IgD-negative memory B cell (primary cell): ENCODE measurements around the gene USP17L11. TPM values are rescaled to one million over a fixed set of nuclear protein-coding genes. Genes with fewer than 3 reads are reported as not detected.
"Not testable (repeated sequence)": the region's sequence is repeated elsewhere in the genome, so short reads cannot be mapped to it uniquely, and the experiment has no call there.

ENCODE experiments used
- H3K27ac Mint-ChIP-seq, 3 donors: one replicate each; pipeline ENCODE4 v1.8.0; 2020 to 2022; ENCODE audit warnings: mild to moderate bottlenecking in 3 of 3, mixed read lengths in 3 of 3, moderate library complexity in 1 of 3
- H3K27me3 Mint-ChIP-seq: one replicate; pipeline ENCODE4 v1.8.0; 2021; ENCODE audit warnings: mixed read lengths
- H3K36me3 Mint-ChIP-seq: one replicate; pipeline ENCODE4 v1.8.0; 2020; ENCODE audit warnings: mild to moderate bottlenecking, mixed read lengths
- H3K4me1 Mint-ChIP-seq, 3 donors: one replicate each; pipeline ENCODE4 v1.8.0; 2020 to 2022; ENCODE audit warnings: mixed read lengths in 3 of 3, mild to moderate bottlenecking in 1 of 3
- H3K4me3 Mint-ChIP-seq, 4 donors: one replicate each; pipeline ENCODE4 v1.8.0; 2020 to 2022; ENCODE audit warnings: mild to moderate bottlenecking in 4 of 4, mixed read lengths in 4 of 4, moderate library complexity in 3 of 4
- H3K9me3 Mint-ChIP-seq, 3 donors: one replicate each; pipeline ENCODE4 v1.8.0; 2020 to 2021; ENCODE audit warnings: mixed read lengths in 3 of 3, mild to moderate bottlenecking in 1 of 3
- polyA plus RNA-seq: library from polyadenylated mRNA; unstranded; fragments of 300-500 nt; fragmentation: Illumina TruSeq; gene quantifications from one replicate; pipeline ENCODE4 v1.2.3, GENCODE V29; 2021

The USP17L11 gene
- not detected for polyA plus RNA-seq

DNA sequence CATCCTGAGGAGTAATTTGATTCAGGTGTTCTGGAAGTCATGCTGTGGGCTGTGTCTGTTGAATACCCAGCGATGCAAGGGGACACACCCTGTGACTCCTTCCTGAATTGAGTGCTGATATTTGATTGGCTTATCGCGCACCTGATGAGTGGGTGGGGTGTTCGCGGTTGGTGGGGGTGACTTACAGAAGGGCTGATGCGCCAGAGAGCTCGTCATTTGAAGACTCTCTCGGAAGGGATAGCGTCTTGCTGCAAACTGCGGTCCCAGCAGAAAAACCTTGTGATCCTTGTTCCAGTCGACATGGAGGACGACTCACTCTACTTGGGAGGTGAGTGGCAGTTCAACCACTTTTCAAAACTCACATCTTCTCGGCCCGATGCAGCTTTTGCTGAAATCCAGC lies at the start of gene USP17L11:
TSS of gene USP17L11 (plus strand) at position 301 of the 400 bp plus-strand sequence. CDS start at position 301, 0 bp downstream.
- H3K4me3 Mint-ChIP-seq, H3K27ac Mint-ChIP-seq, H3K36me3 Mint-ChIP-seq, H3K27me3 Mint-ChIP-seq, H3K4me1 Mint-ChIP-seq, H3K9me3 Mint-ChIP-seq: not testable (repeated sequence)

GRCh38 chr4:9165990-9166389 lies 49.2 kb upstream of the USP17L11 start:
- not testable (repeated sequence) for H3K4me1 Mint-ChIP-seq, H3K27ac Mint-ChIP-seq, H3K4me3 Mint-ChIP-seq, H3K36me3 Mint-ChIP-seq, H3K27me3 Mint-ChIP-seq, H3K9me3 Mint-ChIP-seq

GRCh38 chr4:9169791-9170459 lies 45.3 kb upstream of the USP17L11 start, which contains the start of gene FAM90A26:
Gene FAM90A26 (plus strand): TSS chr4:9170409. CDS start chr4:9173173, 2,764 bp downstream.
- not testable (repeated sequence) for H3K27me3 Mint-ChIP-seq, H3K36me3 Mint-ChIP-seq, H3K9me3 Mint-ChIP-seq, H3K4me1 Mint-ChIP-seq, H3K4me3 Mint-ChIP-seq, H3K27ac Mint-ChIP-seq

DNA sequence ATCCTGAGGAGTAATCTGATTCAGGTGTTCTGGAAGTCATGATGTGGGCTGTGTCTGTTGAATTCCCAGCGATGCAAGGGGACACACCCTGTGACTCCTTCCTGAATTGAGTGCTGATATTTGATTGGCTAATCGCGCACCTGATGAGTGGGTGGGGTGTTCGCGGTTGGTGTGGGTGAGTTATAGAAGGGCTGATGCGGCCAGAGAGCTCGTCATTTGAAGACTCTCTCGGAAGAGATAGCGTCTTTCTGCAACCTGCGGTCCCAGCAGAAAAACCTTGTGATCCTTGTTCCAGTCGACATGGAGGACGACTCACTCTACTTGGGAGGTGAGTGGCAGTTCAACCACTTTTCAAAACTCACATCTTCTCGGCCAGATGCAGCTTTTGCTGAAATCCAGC lies 4.8 kb upstream of the USP17L11 start, which contains the start of gene USP17L10:
TSS of gene USP17L10 (plus strand) at position 301 of the 400 bp plus-strand sequence. CDS start at position 301, 0 bp downstream.
- H3K4me3 Mint-ChIP-seq, H3K36me3 Mint-ChIP-seq, H3K4me1 Mint-ChIP-seq, H3K27ac Mint-ChIP-seq, H3K9me3 Mint-ChIP-seq, H3K27me3 Mint-ChIP-seq: not testable (repeated sequence)

DNA sequence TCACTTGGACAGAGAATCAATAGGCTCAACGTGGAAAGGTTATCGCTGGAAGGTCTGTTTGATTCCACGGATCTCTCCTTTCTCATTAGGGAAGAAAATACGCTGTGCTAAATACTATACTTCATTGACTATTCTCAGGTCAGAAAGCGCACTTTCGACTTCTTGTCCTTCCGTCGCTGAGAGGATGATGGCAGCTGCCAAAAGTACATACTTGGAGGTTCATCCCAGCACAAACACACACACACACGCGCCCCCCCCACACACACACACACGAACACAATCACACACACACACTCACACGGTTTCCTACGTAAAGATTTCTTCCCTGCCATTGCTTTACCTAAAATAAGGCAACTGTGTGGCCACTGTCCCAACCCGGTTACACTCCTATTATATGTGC lies 504 bp upstream of the USP17L11 start:
- H3K27ac Mint-ChIP-seq, H3K4me3 Mint-ChIP-seq, H3K4me1 Mint-ChIP-seq, H3K36me3 Mint-ChIP-seq, H3K9me3 Mint-ChIP-seq, H3K27me3 Mint-ChIP-seq: not testable (repeated sequence)

GRCh38 chr4:9219852-9220251 lies 4.6 kb downstream of the USP17L11 start, which contains the start of gene USP17L12:
Gene USP17L12 (plus strand): TSS chr4:9220152. CDS start chr4:9220152, 0 bp downstream.
- H3K4me1 Mint-ChIP-seq, H3K27ac Mint-ChIP-seq, H3K4me3 Mint-ChIP-seq, H3K27me3 Mint-ChIP-seq, H3K36me3 Mint-ChIP-seq, H3K9me3 Mint-ChIP-seq: not testable (repeated sequence)

- H3K36me3 Mint-ChIP-seq, H3K27ac Mint-ChIP-seq, H3K27me3 Mint-ChIP-seq, H3K4me1 Mint-ChIP-seq, H3K9me3 Mint-ChIP-seq, H3K4me3 Mint-ChIP-seq: not testable (repeated sequence)
Observed at GRCh38 chr4:9224596-9224995, 9.4 kb downstream of the USP17L11 start, which contains the start of gene USP17L13. Gene USP17L13 (plus strand): TSS chr4:9224896. CDS start chr4:9224896, 0 bp downstream.

DNA sequence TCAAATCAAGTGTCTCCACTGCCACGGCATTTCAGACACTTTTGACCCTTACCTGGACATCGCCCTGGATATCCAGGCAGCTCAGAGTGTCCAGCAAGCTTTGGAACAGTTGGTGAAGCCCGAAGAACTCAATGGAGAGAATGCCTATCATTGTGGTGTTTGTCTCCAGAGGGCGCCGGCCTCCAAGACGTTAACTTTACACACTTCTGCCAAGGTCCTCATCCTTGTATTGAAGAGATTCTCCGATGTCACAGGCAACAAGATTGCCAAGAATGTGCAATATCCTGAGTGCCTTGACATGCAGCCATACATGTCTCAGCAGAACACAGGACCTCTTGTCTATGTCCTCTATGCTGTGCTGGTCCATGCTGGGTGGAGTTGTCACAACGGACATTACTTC lies 15.0 kb downstream of the USP17L11 start:
- H3K36me3 Mint-ChIP-seq, H3K27me3 Mint-ChIP-seq, H3K4me3 Mint-ChIP-seq, H3K27ac Mint-ChIP-seq, H3K9me3 Mint-ChIP-seq, H3K4me1 Mint-ChIP-seq: not testable (repeated sequence)

DNA sequence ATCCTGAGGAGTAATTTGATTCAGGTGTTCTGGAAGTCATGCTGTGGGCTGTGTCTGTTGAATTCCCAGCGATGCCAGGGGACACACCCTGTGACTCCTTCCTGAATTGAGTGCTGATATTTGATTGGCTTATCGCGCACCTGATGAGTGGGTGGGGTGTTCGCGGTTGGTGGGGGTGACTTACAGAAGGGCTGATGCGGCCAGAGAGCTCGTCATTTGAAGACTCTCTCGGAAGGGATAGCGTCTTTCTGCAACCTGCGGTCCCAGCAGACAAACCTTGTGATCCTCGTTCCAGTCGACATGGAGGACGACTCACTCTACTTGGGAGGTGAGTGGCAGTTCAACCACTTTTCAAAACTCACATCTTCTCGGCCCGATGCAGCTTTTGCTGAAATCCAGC lies 18.9 kb downstream of the USP17L11 start, which contains the start of gene USP17L15:
TSS of gene USP17L15 (plus strand) at position 301 of the 400 bp plus-strand sequence. CDS start at position 301, 0 bp downstream.
- H3K9me3 Mint-ChIP-seq, H3K4me3 Mint-ChIP-seq, H3K36me3 Mint-ChIP-seq, H3K27me3 Mint-ChIP-seq, H3K4me1 Mint-ChIP-seq, H3K27ac Mint-ChIP-seq: not testable (repeated sequence)

DNA sequence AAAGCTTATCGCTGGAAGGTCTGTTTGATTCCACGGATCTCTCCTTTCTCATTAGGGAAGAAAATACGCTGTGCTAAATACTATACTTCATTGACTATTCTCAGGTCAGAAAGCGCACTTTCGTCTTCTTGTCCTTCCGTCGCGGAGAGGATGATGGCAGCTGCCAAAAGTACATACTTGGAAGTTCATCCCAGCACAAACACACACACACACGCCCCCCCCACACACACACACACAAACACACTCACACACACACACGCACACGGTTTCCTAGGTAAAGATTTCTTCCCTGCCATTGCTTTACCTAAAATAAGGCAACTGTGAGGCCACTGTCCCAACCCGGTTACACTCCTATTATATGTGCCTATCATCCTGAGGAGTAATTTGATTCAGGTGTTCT lies 23.3 kb downstream of the USP17L11 start:
- not testable (repeated sequence) for H3K4me3 Mint-ChIP-seq, H3K9me3 Mint-ChIP-seq, H3K4me1 Mint-ChIP-seq, H3K27ac Mint-ChIP-seq, H3K36me3 Mint-ChIP-seq, H3K27me3 Mint-ChIP-seq

DNA sequence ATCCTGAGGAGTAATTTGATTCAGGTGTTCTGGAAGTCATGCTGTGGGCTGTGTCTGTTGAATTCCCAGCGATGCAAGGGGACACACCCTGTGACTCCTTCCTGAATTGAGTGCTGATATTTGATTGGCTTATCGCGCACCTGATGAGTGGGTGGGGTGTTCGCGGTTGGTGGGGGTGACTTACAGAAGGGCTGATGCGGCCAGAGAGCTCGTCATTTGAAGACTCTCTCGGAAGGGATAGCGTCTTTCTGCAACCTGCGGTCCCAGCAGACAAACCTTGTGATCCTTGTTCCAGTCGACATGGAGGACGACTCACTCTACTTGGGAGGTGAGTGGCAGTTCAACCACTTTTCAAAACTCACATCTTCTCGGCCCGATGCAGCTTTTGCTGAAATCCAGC lies 28.4 kb downstream of the USP17L11 start, which contains the start of gene USP17L17:
TSS of gene USP17L17 (plus strand) at position 301 of the 400 bp plus-strand sequence. CDS start at position 301, 0 bp downstream.
- H3K9me3 Mint-ChIP-seq, H3K36me3 Mint-ChIP-seq, H3K4me1 Mint-ChIP-seq, H3K27me3 Mint-ChIP-seq, H3K27ac Mint-ChIP-seq, H3K4me3 Mint-ChIP-seq: not testable (repeated sequence)

GRCh38 chr4:9247953-9248680 lies 32.9 kb downstream of the USP17L11 start, which contains the start of gene USP17L18:
Gene USP17L18 (plus strand): TSS chr4:9248630. CDS start chr4:9248630, 0 bp downstream.
- not testable (repeated sequence) for H3K27ac Mint-ChIP-seq, H3K4me3 Mint-ChIP-seq, H3K4me1 Mint-ChIP-seq, H3K9me3 Mint-ChIP-seq, H3K36me3 Mint-ChIP-seq, H3K27me3 Mint-ChIP-seq

- H3K4me1 Mint-ChIP-seq, H3K4me3 Mint-ChIP-seq, H3K9me3 Mint-ChIP-seq, H3K36me3 Mint-ChIP-seq, H3K27me3 Mint-ChIP-seq, H3K27ac Mint-ChIP-seq: not testable (repeated sequence)
Observed at GRCh38 chr4:9253078-9253477, 37.9 kb downstream of the USP17L11 start, which contains the start of gene USP17L19. Gene USP17L19 (plus strand): TSS chr4:9253378. CDS start chr4:9253378, 0 bp downstream.

- not testable (repeated sequence) for H3K27ac Mint-ChIP-seq, H3K4me3 Mint-ChIP-seq, H3K27me3 Mint-ChIP-seq, H3K4me1 Mint-ChIP-seq, H3K9me3 Mint-ChIP-seq, H3K36me3 Mint-ChIP-seq
Observed at GRCh38 chr4:9257824-9258223, 42.6 kb downstream of the USP17L11 start, which contains the start of gene USP17L20. Gene USP17L20 (plus strand): TSS chr4:9258124. CDS start chr4:9258124, 0 bp downstream.

DNA sequence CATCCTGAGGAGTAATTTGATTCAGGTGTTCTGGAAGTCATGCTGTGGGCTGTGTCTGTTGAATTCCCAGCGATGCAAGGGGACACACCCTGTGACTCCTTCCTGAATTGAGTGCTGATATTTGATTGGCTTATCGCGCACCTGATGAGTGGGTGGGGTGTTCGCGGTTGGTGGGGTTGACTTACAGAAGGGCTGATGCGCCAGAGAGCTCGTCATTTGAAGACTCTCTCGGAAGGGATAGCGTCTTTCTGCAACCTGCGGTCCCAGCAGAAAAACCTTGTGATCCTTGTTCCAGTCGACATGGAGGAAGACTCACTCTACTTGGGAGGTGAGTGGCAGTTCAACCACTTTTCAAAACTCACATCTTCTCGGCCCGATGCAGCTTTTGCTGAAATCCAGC lies 47.4 kb downstream of the USP17L11 start, which contains the start of gene USP17L21:
TSS of gene USP17L21 (plus strand) at position 301 of the 400 bp plus-strand sequence. CDS start at position 301, 0 bp downstream.
- not testable (repeated sequence) for H3K4me3 Mint-ChIP-seq, H3K27ac Mint-ChIP-seq, H3K36me3 Mint-ChIP-seq, H3K4me1 Mint-ChIP-seq, H3K27me3 Mint-ChIP-seq, H3K9me3 Mint-ChIP-seq
